Measurements from ENCODE around the gene NEK10. TPM values are rescaled to one million over a fixed set of nuclear protein-coding genes. Genes with fewer than 3 reads are reported as not detected.

Gene NEK10
- total and polyA plus RNA-seq, 9 of the 15 experiments (the other 6 are each of a cell fraction or from before 2014, with no cell fraction given): 0.07 TPM; not detected in 8

GRCh38 chr3:27147215-27147614 is 222.0 kb downstream of the NEK10 start:
- no peaks in the 10 kb centered on the region for H3K4me1 ChIP-seq (replicated peaks in 1 of 2; ENCODE audit: control insufficient read depth in 2 of 2, insufficient read depth in 2 of 2, low read length in 2 of 2)
- no peak overlapping the region for H3K27ac ChIP-seq (ENCODE audit: extremely low read depth, low read depth, low read length)
- POLR2A ChIA-PET: no interaction called here
- DNase-seq (ENCODE audit: extremely low read depth in 1 of 4, low spot score in 3 of 4) (no peak), FAIRE-seq (no peak), ATAC-seq (no peak)
- H3K36me3 ChIP-seq (ENCODE audit: control insufficient read depth, insufficient read depth, low read length): no peaks in the 10 kb centered on the region
- no peaks in the 10 kb centered on the region for H3K9me1 ChIP-seq (ENCODE audit: control insufficient read depth, insufficient read depth, low read length)
- H3K4me3 ChIP-seq: no peak overlapping the region
- no peak overlapping the region for H3K9ac ChIP-seq (ENCODE audit: insufficient read depth in 1 of 2, low read depth in 2 of 2, low read length in 2 of 2)
- no peaks in the 10 kb centered on the region for H3K27me3 ChIP-seq (ENCODE audit: control insufficient read depth in 2 of 2, insufficient read depth in 2 of 2, low read length in 2 of 2)
- CTCF ChIA-PET (ENCODE audit: low intra/inter-chr PET ratio): no interaction called here
- in situ Hi-C loops (cut with MboI): no loop called here
- no peak overlapping the region for H3K4me2 ChIP-seq (ENCODE audit: insufficient read depth, low read length)
- no peaks in the 10 kb centered on the region for H3K79me2 ChIP-seq (ENCODE audit: control insufficient read depth, insufficient read depth, low read length)
- 0% methylated on average over 1 of the region's 1 CpG for WGBS (ENCODE audit: insufficient coverage, low coverage, missing lambda C conversion rate)
- H3K9me3 ChIP-seq (replicated peaks; ENCODE audit: control insufficient read depth, insufficient read depth, low read depth, low read length): peaks cover 2% of the 10 kb centered on the region; the same call in 1 of the 2 replicates
- no peak for TF ChIP-seq HNRNPLL (IDR thresholded peaks at IDR 0.05; ENCODE audit: low read depth, low read length, poor library complexity, severe bottlenecking)
- TF ChIP-seq NBN (IDR thresholded peaks at IDR 0.05; ENCODE audit: low read depth): no peak
- no peak for TF ChIP-seq TOE1 (IDR thresholded peaks at IDR 0.05; ENCODE audit: borderline replicate concordance)
- no peak for TF ChIP-seq TOE1 (CRISPR knock-in tag; IDR thresholded peaks at IDR 0.05; ENCODE audit: borderline replicate concordance, low read depth)
- no peak for TF ChIP-seq TBL1XR1 (IDR thresholded peaks at IDR 0.05; ENCODE audit: low read length in 2 of 2)
- TF ChIP-seq SRSF7 (optimal IDR thresholded peaks at IDR 0.05; ENCODE audit: low read depth, low read length): no peak
- H4K20me1 ChIP-seq (replicated peaks; ENCODE audit: control insufficient read depth, insufficient read depth, low read length): no peaks in the 10 kb centered on the region
- no TSS peak for BruUV-seq (replicated peaks)
- H2AFZ ChIP-seq (ENCODE audit: low read depth, low read length): no peak overlapping the region
- intact Hi-C loops (cut with micrococcal nuclease): no loop called here

- no peak for ATAC-seq
- H3K27ac ChIP-seq (ENCODE audit: extremely low read depth, low read depth, low read length): no peak overlapping the region
- TF ChIP-seq RBM17 (IDR thresholded peaks at IDR 0.05; ENCODE audit: borderline replicate concordance, low read depth, low read length) (no peak), SRSF7 (optimal IDR thresholded peaks at IDR 0.05; ENCODE audit: low read depth, low read length) (no peak), KAT7 (CRISPR knock-in tag; IDR thresholded peaks at IDR 0.05; ENCODE audit: borderline replicate concordance) (no peak), MYC (IDR thresholded peaks at IDR 0.05; ENCODE audit: low read depth, low read length) (no peak), MYC (CRISPR knock-in tag; IDR thresholded peaks at IDR 0.05; ENCODE audit: borderline replicate concordance, low read depth) (no peak), FOXK1 (CRISPR knock-in tag; IDR thresholded peaks at IDR 0.05; ENCODE audit: borderline replicate concordance) (no peak), ATF7 (IDR thresholded peaks at IDR 0.05) (no peak)
- no peaks in the 10 kb centered on the region for H3K4me1 ChIP-seq (replicated peaks in 1 of 2; ENCODE audit: control insufficient read depth in 2 of 2, insufficient read depth in 2 of 2, low read length in 2 of 2)
- no peaks in the 10 kb centered on the region for H3K79me2 ChIP-seq (ENCODE audit: control insufficient read depth, insufficient read depth, low read length)
- WGBS (ENCODE audit: insufficient coverage, low coverage, missing lambda C conversion rate): 0% methylated on average over 3 of the region's 3 CpGs
- CTCF ChIA-PET (ENCODE audit: low intra/inter-chr PET ratio): no interaction called here
- no peaks in the 10 kb centered on the region for H3K9me1 ChIP-seq (ENCODE audit: control insufficient read depth, insufficient read depth, low read length)
- H4K20me1 ChIP-seq (replicated peaks; ENCODE audit: control insufficient read depth, insufficient read depth, low read length): no peaks in the 10 kb centered on the region
- no peaks in the 10 kb centered on the region for H3K36me3 ChIP-seq (ENCODE audit: control insufficient read depth, insufficient read depth, low read length)
- BruUV-seq (replicated peaks): no TSS peak
- H3K4me3 ChIP-seq: no peak overlapping the region
- H3K4me2 ChIP-seq (ENCODE audit: insufficient read depth, low read length): no peak overlapping the region
- intact Hi-C loops (cut with micrococcal nuclease) (no loop called here), in situ Hi-C loops (cut with MboI) (no loop called here)
- H3K9ac ChIP-seq (ENCODE audit: insufficient read depth in 1 of 2, low read depth in 2 of 2, low read length in 2 of 2): no peak overlapping the region
- POLR2A ChIA-PET: interaction anchor here (0.6 kb wide), 1 partner anchor 682 kb away, joined by 3 read pairs; no protein-coding TSS in a partner anchor
- FAIRE-seq: no peak
- DNase-seq (ENCODE audit: extremely low read depth in 1 of 4, low spot score in 3 of 4): no peak
- H3K9me3 ChIP-seq (replicated peaks; ENCODE audit: control insufficient read depth, insufficient read depth, low read depth, low read length): peaks cover 2% of the 10 kb centered on the region; the same call in 1 of the 2 replicates
- H3K27me3 ChIP-seq (ENCODE audit: control insufficient read depth in 2 of 2, insufficient read depth in 2 of 2, low read length in 2 of 2): no peaks in the 10 kb centered on the region
- H2AFZ ChIP-seq (ENCODE audit: low read depth, low read length): no peak overlapping the region
These were observed 222.4 kb downstream of the NEK10 start for GRCh38 chr3:27146786-27147185.
